Putamen (tissue), 1 donor: Measurements from ENCODE around the gene LCN9.
"Not testable (repeated sequence)": the region's sequence is repeated elsewhere in the genome, so short reads cannot be mapped to it uniquely, and the experiment has no call there.

Experiments used
- DNase-seq: peaks from one replicate; pipeline ENCODE4 v3.0.0-alpha.2; 2016; ENCODE audit warnings: low spot score

LCN9 gene, protein sequence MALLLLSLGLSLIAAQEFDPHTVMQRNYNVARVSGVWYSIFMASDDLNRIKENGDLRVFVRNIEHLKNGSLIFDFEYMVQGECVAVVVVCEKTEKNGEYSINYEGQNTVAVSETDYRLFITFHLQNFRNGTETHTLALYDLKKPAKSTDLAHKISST

DNA sequence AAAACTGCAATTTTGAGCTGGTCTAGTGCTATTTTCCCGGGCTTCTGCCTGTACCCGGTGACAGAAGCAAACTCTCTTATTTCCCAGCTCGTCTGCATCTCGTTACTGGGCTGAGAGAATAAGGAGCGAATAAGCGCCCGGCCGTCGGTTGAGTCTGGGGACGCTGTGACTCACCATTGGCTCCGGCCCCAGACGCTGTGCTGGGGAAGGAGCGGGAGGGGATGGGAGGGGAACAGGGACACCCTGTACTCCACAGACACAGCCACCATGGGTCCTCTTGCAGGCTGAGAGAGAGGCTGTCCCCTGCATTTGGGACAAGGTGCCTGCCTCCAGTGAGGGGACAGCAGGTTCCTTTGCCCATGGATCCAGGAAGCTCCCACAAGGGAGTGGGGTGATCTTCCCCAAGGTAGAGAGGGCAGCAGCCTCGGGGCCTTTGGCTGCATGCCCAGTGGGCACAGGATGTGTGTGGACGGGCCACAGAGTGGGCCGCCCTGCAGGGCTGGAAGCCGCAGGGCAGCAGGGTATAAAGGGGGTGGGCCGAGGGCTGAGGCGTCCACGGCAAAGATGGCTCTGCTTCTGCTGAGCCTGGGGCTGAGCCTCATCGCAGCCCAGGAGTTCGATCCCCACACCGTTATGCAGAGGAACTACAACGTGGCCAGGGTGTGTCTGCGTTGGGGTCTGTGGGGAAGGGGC lies at the start of gene LCN9:
LCN9 (plus strand) TSS at position 552 of the 693 bp plus-strand sequence; CDS start at position 565, 13 bp downstream.
- DNase-seq = no peak

DNA sequence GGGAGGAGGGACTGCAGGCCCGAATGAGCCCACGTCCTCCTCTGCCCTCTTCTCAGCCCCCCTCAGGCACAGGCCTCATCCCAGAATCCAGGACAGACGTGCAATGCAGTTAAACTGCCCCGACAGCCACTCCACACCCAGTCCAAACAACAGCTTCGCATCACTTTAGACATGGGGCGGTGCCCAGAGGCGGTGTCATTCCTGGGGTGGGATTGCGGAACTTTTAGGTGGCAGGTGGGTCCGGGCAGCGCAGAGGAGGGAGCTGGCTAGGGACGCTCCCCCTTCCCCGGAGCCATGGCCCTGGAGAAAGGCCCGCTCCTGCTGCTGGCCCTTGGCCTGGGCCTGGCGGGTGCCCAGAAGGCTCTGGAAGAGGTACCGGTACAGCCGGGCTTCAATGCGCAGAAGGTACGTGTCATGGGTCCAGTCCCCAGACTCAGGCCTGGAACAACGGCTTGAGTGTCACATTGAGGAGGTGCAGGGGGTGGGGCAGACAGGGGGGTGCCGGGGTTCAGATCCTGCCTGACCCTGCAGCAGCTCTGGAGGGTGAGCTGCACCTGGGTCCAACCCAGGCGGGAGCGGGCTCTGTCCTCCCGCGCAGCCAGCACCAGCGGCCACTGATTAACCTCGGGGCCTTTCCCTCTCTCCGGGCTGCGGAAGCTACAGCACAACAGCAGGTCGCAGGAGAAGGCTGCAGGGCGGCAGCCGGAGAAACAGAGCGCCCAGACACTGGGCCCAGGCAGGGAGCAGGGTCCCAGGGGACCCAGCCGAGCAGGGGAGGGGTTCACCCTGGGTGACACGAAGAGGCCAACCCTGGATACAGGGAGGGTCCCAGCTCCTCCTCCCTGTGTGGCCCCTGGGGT lies 48.9 kb upstream of the LCN9 start:
- no peak for DNase-seq

DNA sequence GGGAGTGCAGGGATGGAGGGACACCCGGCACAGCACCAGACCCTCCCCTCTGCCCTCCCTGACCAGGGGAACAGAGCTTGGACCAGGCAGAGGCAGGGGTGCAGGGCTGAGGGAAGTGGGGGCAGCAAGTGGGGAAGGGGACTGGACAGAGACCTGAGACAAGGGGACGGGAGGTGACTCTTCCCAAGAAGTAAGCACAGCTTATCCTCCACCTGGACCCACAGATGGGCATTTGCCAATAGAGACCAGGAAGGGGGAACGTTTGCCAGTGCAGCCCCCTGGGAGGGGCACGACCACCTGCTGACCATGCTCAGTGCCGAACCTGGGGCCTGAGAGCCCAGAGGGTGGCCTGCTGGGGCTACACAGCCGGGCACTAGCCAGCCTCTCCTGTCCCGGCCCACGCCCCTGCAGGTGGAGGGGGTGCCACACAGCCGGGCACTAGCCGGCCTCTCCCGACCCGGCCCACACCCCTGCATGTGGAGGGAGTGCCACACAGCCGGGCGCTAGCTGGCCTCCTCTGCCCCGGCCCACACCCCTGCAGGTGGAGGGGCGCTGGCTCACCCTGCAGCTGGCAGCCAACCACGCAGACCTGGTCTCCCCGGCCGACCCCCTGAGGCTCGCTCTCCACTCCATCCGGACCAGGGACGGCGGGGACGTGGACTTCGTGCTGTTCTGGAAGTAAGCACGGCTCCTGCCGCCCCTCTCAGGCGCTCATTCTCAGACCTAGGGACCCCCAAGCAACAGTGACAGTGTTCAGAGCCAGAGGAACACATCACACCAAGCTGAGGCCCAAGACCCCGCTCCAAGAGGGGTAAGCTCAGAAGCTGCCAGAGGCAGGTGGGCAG lies 48.1 kb upstream of the LCN9 start:
- no peak for DNase-seq

DNA sequence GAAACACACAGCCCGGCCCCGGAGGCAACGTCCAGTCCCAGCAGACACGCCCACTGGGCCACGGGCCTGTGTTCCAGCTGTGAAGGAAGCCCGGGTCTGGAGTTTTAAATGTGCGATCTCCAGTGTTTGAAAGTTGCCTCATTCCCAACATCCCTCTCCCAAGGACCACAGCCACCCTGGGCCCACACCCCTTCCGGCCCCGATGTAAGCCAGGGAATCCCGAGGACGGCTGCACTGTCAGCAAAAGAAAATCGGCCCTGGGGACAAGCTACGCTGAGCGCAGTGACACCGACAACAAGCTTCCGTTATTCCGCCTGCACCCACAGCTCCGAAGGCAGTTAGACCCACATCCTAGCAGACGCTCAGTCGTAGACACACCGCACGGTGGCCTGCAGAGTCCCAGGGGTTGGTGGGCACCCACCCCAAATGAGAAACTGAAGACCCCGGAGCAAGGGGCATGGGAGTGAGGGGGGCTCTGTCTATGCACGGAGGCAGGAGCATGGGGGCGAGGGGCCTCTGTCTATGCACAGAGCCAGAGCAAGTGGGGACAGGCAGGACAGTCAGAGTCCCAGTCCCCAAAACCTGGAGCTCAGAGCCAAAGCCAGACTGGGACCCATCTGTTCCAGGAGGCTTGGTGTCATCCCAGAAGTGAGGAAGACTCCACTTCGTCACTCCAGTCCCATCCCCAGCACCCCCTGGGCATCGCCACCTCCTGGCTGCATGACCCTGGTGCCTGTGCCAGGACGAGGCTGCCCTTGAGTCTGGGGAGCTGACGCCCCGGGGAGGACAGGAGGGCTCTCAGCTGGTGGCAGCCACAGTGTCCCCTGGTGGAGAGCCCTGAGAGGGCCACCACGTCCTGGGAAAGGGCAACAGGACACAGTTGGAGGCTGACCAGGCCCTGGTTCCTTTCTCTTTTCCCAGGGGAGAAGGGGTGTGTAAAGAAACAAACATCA lies 47.2 kb upstream of the LCN9 start:
- no peak for DNase-seq

DNA sequence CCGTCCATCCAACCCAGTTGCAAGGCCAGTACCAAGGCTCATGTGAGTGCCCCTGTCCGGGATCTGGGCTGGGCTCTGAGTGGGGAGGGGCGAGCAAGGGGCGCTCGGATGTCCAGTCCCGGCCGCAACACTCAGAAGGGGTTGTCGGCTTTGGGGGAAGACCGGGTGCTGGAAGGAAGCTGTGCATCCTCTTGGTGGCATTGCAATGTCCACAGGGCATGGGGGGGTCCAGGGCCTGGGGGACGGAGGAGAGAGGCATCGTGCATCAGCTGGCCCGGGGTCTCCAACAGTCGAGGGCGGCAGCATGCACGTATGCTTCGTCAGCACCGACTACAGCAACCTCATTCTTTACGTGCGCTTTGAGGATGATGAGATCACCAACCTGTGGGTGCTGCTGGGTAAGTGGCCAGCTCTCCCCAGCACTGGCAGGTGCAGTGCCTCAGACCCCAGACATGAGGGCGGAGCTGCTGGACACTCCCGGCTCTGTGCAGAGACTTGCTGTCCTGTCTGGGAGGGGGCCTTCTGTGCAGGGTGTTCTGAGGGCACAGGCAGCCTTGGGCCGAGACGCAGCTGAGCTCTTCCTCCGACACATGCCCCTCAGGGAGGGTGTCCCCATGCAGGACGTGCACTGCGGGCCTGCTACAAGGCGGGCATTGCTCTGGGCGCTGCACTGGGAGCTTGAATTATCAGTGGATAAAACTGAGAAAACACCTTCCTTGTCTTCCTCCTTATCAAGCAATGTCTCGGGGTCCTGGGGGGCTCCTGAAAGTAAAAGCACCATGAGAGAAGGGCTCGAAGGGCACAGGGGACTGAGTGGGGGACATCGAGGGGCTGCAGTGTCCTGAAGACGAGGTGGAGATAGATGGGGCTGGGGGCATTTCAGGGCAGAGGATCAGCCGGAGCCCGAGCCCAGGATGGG lies 46.2 kb upstream of the LCN9 start:
- no peak for DNase-seq

DNA sequence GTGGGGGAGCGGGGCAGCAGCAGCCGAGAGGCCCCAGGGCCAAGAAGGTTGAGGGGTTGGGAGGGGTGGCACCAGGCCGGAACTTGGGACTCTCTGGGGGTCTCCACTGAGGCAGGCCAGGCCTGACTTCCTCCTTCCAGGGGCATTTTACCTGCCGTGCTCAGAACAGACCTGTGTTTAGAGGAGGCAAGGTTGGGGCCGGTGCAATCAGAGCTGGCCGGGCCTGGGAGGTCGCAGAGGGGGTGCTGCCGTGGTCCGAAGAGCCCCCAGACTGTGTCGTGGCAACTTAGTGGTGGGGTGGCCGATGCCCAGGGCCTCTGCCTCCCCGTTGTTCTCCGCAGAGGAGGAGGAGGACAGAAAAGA lies 45.6 kb upstream of the LCN9 start:
- no peak for DNase-seq

DNA sequence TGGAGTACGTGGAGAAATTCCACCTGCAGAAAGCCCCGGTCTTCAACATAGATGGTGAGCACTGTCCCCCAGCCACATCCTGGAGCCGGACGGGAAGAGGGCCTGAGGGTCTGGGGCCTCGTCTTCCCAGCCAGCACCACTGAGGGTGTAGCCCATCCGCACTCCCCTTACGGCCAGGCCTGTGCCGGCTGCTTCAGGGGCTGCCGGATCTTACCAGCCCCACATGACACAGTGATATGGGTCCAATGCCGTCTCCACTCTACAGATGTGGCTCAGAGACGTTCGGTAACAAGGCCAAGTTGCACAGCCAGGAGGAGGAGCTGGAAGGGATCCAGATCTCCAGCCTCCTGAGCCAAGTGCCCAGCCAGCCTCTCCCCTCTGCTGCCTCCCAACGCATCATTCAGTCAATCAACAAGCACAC lies 45.1 kb upstream of the LCN9 start:
- no peak for DNase-seq

DNA sequence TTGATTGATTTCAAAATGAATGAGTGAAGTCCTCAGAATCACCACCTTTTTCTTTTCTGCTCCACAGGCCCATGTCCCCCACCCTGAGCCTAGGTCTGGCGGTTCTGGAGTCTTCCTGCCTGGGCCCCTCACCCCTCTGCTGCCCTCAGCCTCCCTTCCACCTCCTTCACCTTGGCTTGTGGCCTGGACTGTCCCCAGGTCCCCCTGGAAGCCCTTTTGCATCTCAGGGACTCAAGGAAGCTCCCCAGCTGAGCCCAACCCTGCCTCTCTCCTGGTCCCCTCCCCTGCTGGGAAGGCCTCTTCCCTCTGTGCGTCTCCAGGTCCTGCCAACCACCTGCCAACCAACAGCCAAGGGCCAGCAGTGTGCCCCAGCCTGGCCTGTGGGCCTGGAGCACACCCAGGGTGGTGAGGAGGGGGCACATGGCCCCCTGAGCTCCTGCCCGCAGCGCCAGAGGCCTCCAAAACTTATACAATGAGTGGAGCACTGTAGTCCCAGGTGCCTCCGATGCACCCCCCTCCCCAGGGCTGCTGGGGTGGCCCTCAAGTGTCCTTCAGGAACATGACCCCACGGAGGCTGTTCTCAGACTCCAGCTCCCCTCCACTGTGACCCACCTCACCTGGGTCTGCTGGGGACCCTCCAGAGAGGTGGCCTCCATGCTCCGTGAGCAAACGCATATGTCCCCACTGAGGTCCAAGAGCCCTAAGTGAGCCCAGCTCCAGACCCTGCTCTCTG lies 44.1 kb upstream of the LCN9 start:
- no peak for DNase-seq

DNA sequence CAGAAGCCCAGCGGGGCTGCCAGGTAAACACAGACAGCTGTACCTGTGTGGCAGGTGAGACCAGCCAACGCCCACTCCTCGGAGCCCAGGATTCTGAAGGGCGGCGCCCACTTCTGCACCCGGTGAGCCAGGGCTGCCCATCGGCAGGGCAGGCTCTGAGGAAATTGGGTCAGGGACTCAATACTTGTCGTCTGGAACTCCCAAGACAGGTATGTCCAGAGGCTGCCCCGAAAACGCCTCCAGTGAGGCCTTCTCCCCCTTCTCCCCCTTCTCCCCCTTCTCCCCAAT lies 43.6 kb upstream of the LCN9 start:
- DNase-seq = no peak

DNA sequence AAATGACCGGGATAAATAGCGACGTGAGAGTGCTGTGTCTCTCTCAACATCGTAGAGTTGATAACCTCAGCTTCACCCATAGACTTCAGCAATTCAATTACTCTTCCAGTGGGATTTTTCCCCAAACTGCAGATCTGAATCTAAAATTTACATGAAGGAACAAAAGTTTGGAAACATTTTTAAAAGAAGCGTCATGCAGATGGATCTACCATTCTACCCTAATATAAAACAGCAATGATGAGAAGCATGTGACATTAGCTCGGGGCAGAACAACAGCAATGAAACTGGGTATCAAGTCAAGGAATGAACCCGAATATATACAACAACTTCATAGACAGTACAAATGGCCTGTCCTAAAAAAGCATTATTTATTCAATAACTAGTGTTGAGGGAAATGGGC lies 42.6 kb upstream of the LCN9 start:
- no peak for DNase-seq

DNA sequence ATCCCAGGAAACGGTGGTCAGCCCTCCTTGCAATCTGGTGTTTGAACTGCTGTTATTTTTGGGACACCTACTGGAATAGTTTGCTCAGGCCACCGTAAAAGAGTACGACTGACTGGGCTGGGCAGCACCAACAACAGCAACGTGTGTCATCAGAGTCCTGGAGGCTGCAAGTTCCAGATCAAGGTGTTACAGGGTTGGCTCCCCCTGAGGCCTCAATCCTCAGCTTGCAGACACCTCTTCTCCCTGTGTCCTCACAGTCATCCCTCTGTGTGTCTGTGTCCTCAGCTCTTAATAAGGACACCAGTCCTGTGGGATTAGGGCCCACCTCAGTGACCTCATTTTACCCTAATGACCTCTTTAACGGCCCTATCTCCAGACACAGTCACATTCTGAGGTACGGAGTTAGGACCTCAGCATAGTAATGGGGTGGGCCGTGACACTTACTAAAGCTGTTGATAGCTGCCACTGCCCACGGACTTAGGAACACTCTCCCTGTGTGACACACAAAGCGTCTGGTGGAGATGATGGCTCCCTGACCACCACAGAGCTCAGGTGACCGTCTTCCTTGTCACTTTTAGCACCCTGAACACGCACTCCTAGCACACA lies 40.6 kb upstream of the LCN9 start:
- no peak for DNase-seq

DNA sequence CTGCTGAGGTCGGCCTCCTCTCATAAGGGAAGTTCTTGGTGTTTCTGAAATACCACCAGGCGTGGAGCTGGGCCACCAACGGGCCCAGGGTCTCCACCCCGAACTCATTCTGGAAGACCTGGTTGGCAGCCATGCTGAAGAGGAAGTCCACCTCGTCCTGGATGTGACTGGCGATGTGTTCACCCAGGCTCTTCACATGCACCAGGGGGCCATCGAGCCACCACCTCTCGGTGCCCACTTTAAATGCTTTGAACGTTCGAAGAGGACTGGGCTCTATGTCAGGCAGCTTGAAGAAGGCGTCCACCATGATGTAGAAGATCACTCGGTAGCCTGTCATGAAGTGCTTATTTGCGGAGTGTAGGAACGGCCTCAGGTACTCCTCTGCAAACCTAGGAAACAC lies 38.8 kb upstream of the LCN9 start:
- no peak for DNase-seq

DNA sequence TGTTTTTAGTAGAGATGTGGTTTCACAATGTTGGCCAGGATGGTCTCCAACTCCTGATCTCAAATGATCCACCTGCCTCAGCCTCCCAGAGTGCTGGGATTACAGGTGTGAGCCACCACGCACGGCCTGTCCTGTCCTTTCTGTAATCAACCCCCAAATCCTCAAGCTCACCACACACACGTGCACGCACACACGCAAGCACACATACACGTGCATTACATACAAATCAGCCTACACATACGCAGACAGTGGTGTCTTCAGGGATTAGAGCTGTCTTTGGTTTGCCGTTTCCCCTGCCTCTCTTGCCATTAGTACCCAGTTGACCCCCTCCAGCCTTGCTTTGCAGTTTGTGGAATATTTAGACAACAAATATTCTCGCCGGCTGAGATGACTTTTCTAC lies 30.3 kb upstream of the LCN9 start:
- no peak for DNase-seq

DNA sequence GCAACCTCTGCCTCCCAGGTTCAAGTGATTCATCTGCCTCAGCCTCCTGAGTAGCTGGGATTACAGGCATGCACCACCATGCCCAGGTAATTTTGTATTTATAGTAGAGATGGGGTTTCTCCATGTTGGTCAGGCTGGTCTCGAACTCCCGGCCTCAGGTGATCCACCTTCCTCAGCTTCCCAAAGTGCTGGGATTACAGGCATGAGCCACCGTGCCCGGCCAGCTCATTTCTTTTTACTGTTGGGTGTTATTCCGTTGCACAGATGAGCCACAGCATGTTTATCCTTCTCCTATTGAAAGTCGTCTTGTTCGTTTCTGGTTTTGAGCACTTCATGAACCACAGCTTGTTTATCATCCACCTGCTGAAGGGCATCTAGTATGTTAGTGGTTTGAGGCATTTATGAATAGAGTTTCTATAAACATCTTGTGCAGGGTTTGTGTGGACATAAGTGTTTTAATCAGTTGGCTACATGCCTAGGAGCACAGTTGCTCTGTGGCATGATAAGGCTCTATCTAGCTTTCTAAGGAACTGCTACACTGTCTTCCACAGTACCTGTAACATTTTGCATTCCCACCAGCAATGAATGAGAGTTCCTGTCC lies 26.1 kb upstream of the LCN9 start:
- not testable (repeated sequence) for DNase-seq

DNA sequence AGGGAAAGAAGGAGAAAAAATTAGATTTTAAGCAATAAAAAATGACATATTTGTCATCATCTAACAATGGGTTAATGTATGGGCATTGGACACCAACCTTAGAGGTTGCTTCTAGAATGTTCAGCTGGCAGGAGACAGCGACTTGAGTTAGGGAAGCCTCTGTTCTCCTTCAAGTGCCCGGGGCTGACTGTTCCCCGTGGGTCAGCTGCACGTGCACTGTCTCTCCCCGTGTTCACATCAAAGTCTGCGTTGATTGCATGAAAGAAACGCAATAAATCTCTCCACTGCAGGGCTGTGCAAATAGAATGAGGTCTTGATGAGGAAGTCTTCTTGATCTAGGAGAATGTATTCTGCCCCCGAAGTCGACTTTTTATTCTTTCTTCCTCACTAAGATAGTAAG lies 23.9 kb upstream of the LCN9 start, which contains the start of gene GLT6D1:
GLT6D1 (minus strand) TSS at position 345 of the 400 bp plus-strand sequence. CDS start 353 bp downstream, outside the sequence.
- no peak for DNase-seq

DNA sequence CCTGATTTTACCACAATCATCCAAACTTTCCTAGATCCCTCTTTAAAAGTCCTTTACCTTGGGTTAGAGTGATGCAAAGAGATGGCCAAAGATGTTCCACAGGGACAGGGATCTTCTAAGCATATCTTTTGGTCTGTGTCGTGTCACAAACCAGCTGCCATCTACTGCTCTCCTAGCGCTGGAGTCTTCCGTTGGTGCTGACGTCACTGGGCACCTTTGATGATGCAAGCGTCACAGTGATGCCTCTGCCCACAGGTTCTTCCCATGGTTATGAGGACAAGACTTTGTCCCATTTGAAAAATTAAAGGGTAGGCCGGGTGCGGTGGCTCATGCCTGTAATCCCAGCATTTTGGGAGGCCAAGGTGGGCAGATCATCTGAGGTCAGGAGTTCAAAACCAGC lies 22.1 kb upstream of the LCN9 start:
- DNase-seq = no peak

DNA sequence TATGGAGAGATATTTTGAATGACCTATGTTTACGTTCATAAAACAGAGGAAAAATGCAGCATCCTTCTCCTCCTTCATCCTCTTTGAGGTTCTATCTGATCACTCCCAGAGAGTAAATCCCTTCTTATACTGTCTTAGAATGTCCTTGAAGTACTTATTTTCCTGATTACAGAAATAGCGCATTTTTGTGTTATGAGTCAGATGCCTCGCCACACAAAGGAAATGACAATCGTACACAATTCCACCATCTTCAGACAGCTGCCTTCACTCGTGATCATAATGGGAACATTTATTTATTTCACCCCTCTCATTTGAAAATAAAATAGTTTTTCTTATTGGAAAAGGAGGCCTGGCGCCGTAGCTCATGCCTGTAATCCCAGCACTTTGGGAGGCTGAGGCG lies 21.4 kb upstream of the LCN9 start:
- no peak for DNase-seq

DNA sequence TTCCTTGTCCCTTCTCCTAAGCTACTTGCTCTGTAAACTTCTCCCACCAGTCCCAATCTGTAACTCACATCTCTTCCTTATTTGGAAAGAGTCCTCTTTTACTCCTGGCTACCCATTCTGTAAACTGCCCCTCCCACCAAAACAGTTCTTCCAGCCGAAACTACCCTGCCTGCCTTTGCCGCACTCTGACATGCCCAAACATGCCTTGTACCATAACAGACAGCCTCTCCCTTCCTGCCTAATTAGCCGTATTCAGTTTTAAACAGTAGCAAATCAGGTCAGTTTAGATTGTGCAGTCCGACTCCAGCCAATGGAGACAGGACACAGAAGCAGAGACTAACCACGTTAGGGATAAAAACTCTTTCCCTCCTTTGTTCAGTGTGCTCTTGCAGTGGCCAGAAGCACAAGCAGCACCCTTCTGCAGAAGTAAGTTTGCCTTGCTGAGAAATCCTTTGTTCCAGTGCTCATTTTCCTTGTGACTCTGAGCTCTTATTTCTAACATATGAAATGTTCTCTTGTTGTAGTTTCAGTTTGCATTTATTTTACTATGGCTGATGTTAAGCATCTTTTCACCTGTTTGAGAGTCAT lies 18.4 kb upstream of the LCN9 start:
- DNase-seq = no peak
